WTC11 (cell line): ENCODE measurements around the gene STARD13. TPM values are rescaled to one million over a fixed set of nuclear protein-coding genes. Genes with fewer than 3 reads are reported as not detected.

Source experiments
- ATAC-seq: fragments of 200-7000 bp; cut with Tn5 transposase; 2 replicates; pipeline ENCODE4 v1.10.0; 2021; ENCODE audit warnings: mild to moderate bottlenecking, moderate library complexity
- CTCF ChIA-PET: fragments of 300-600 bp; sonication (Branson Sonifier 250); formaldehyde crosslinking; loops from one replicate; lab custom pipeline; 2021; ENCODE audit warnings: antibody characterized with exemption; lab: Charles Lee
- POLR2A ChIA-PET: fragments of 350-600 bp; sonication (Branson Sonifier 250); formaldehyde crosslinking; loops from one replicate; lab custom pipeline; 2021; ENCODE audit warnings: antibody characterized with exemption; lab: Charles Lee
- DNase-seq: peaks from one replicate; pipeline ENCODE4 v3.0.0; 2021; ENCODE audit warnings: low spot score
- H3K27ac Mint-ChIP-seq: 2 replicates; pipeline ENCODE4 v1.8.0; 2021; ENCODE audit warnings: mixed read lengths
- H3K27me3 Mint-ChIP-seq: 2 replicates; pipeline ENCODE4 v1.8.0; 2021; ENCODE audit warnings: low read depth, mild to moderate bottlenecking, moderate library complexity, mixed read lengths
- H3K36me3 Mint-ChIP-seq: 2 replicates; pipeline ENCODE4 v1.8.0; 2021; ENCODE audit warnings: mixed read lengths
- H3K4me1 Mint-ChIP-seq: 2 replicates; pipeline ENCODE4 v1.8.0; 2022; ENCODE audit warnings: mixed read lengths
- H3K4me3 Mint-ChIP-seq: 2 replicates; pipeline ENCODE4 v1.8.0; 2021; ENCODE audit warnings: mild to moderate bottlenecking, moderate library complexity, mixed read lengths
- H3K9me3 Mint-ChIP-seq: 2 replicates; pipeline ENCODE4 v1.8.0; 2021; ENCODE audit warnings: mixed read lengths
- EMX1 ChIP-seq: fragments of 250-450 bp; sonication (Bioruptor Pico); IDR thresholded peaks from 2 replicates; pipeline ENCODE4 v1.8.0; 2021; ENCODE audit warnings: mild to moderate bottlenecking
- ESRRA ChIP-seq: sonication (generic); formaldehyde crosslinking; IDR thresholded peaks from 2 replicates; pipeline ENCODE4 v1.8.1; 2022; ENCODE audit warnings: mild to moderate bottlenecking, missing genetic modification reagents, borderline replicate concordance
- HMGA2 ChIP-seq: fragments of 250-450 bp; sonication (Bioruptor Pico); IDR thresholded peaks from 2 replicates; pipeline ENCODE4 v1.4.0; 2021; ENCODE audit warnings: mild to moderate bottlenecking, moderate library complexity
- KAT7 ChIP-seq: sonication (generic); formaldehyde crosslinking; IDR thresholded peaks from 2 replicates; pipeline ENCODE4 v1.8.1; 2023; ENCODE audit warnings: missing genetic modification reagents, mild to moderate bottlenecking, borderline replicate concordance
- MXD4 ChIP-seq: fragments of 250-450 bp; sonication (Bioruptor Pico); IDR thresholded peaks from 2 replicates; pipeline ENCODE4 v1.8.0; 2021; ENCODE audit warnings: mild to moderate bottlenecking, moderate library complexity, borderline replicate concordance
- NFE2L1 ChIP-seq: sonication (generic); formaldehyde crosslinking; IDR thresholded peaks from 2 replicates; pipeline ENCODE4 v1.8.1; 2023; ENCODE audit warnings: missing genetic modification reagents
- NR1H2 ChIP-seq: sonication (generic); formaldehyde crosslinking; IDR thresholded peaks from 2 replicates; pipeline ENCODE4 v1.9.0; 2021; ENCODE audit warnings: mild to moderate bottlenecking, moderate library complexity, missing genetic modification reagents
- NR2C2 ChIP-seq: sonication (generic); formaldehyde crosslinking; IDR thresholded peaks from 2 replicates; pipeline ENCODE4 v1.8.0; 2022; ENCODE audit warnings: mild to moderate bottlenecking, missing genetic modification reagents
- OVOL2 ChIP-seq: fragments of 250-450 bp; sonication (Bioruptor Pico); IDR thresholded peaks from 2 replicates; pipeline ENCODE4 v1.9.0; 2021; ENCODE audit warnings: mild to moderate bottlenecking, borderline replicate concordance
- PRRX2 ChIP-seq: fragments of 250-450 bp; sonication (Bioruptor Pico); IDR thresholded peaks from 2 replicates; pipeline ENCODE4 v1.8.0; 2021; ENCODE audit warnings: mild to moderate bottlenecking
- SOX15 ChIP-seq: fragments of 250-450 bp; sonication (Bioruptor Pico); IDR thresholded peaks from 2 replicates; pipeline ENCODE4 v1.9.0; 2021; ENCODE audit warnings: mild to moderate bottlenecking
- TEAD4 ChIP-seq: sonication (generic); formaldehyde crosslinking; IDR thresholded peaks from 2 replicates; pipeline ENCODE4 v1.8.0; 2022; ENCODE audit warnings: mild to moderate bottlenecking, missing genetic modification reagents
- ZNF232 ChIP-seq: sonication (generic); formaldehyde crosslinking; IDR thresholded peaks from 2 replicates; pipeline ENCODE4 v1.8.0; 2022; ENCODE audit warnings: mild to moderate bottlenecking, missing genetic modification reagents
- ZNF423 ChIP-seq: fragments of 250-450 bp; sonication (Bioruptor Pico); IDR thresholded peaks from 2 replicates; pipeline ENCODE4 v2.1.2; 2022; ENCODE audit warnings: mild to moderate bottlenecking, moderate library complexity
- total RNA-seq: library from RNA; stranded (reverse); gene quantifications from 3 replicates; pipeline ENCODE4 v1.2.3, GENCODE V29; 2021
- TF ChIP-seq, protein P1 (sequence below): fragments of 200-600 bp; IDR thresholded peaks from 2 replicates; pipeline ENCODE4 v1.8.0; 2022; ENCODE audit warnings: antibody characterized with exemption
- TF ChIP-seq, protein P2 (sequence below): sonication (generic); formaldehyde crosslinking; IDR thresholded peaks from 2 replicates; pipeline ENCODE4 v1.8.0; 2022; ENCODE audit warnings: mild to moderate bottlenecking, missing genetic modification reagents
- TF ChIP-seq, protein P3 (sequence below): fragments of 250-450 bp; sonication (Bioruptor Pico); IDR thresholded peaks from 2 replicates; pipeline ENCODE4 v2.1.2; 2022; ENCODE audit warnings: mild to moderate bottlenecking, moderate library complexity
- TF ChIP-seq, protein P4 (sequence below): sonication (generic); formaldehyde crosslinking; IDR thresholded peaks from 2 replicates; pipeline ENCODE4 v1.8.0; 2022; ENCODE audit warnings: mild to moderate bottlenecking, missing genetic modification reagents
- TF ChIP-seq, protein P5 (sequence below): fragments of 250-450 bp; sonication (Bioruptor Pico); IDR thresholded peaks from 2 replicates; pipeline ENCODE4 v1.9.0; 2021; ENCODE audit warnings: moderate library complexity, mild to moderate bottlenecking, inconsistent platforms, borderline replicate concordance
- TF ChIP-seq, protein P6 (sequence below): fragments of 250-450 bp; sonication (Bioruptor Pico); IDR thresholded peaks from 2 replicates; pipeline ENCODE4 v1.9.0; 2021; ENCODE audit warnings: mild to moderate bottlenecking
- TF ChIP-seq, protein P7 (sequence below): sonication (generic); formaldehyde crosslinking; IDR thresholded peaks from 2 replicates; pipeline ENCODE4 v1.8.1; 2022; ENCODE audit warnings: mild to moderate bottlenecking, missing genetic modification reagents, moderate library complexity, borderline replicate concordance

STARD13 gene
- total RNA-seq, 1 experiment from 2014 or later = 4.4 TPM

DNA sequence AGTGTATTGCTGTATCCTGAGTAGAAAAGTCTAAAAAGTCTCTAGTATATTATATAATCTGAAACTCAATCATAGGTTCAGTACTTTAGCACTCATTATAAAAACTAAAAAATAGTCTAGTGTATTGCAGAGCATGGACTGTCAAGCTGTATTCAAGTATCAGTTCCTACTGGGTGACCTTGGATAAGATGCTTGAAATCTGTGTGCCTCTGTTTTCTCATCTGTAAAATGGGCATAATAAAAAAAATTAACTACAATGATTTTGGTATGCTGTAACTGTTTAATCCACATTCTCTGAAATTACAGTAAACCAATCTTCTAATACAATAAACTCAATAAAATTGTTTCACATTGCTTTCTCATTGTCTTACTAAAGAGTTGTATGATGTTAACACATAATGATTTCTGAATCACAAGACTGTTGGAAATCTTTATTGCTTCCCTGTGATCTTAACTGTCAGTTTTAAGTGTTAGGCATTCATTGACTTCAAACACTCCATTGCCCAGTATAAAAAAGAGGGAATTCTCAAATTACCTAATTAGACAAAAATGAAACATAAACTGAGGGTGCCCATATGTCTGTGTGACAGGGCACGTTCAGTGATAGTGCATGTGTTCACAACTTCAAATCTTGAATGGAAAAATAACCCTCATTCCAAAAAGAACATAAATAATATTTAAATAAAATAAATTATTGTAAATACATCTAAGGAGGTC is 2.2 kb downstream of the STARD13 start:
- CTCF ChIA-PET = no interaction called here
- Mint-ChIP-seq H3K27ac (no peak overlapping the region), H3K36me3 (no peaks in the 10 kb centered on the region), H3K4me3 (no peak overlapping the region), H3K4me1 (peaks cover 26% of the 10 kb centered on the region), H3K9me3 (no peaks in the 10 kb centered on the region), H3K27me3 (no peaks in the 10 kb centered on the region)
- no peak for DNase-seq
- no peak for ATAC-seq
- POLR2A ChIA-PET = no interaction called here
- TF ChIP-seq KAT7 (CRISPR knock-in tag) (no peak), NR2C2 (no peak), ZNF232 (CRISPR knock-in tag) (no peak), ESRRA (CRISPR knock-in tag) (no peak)
- TF ChIP-seq, protein P1, sequence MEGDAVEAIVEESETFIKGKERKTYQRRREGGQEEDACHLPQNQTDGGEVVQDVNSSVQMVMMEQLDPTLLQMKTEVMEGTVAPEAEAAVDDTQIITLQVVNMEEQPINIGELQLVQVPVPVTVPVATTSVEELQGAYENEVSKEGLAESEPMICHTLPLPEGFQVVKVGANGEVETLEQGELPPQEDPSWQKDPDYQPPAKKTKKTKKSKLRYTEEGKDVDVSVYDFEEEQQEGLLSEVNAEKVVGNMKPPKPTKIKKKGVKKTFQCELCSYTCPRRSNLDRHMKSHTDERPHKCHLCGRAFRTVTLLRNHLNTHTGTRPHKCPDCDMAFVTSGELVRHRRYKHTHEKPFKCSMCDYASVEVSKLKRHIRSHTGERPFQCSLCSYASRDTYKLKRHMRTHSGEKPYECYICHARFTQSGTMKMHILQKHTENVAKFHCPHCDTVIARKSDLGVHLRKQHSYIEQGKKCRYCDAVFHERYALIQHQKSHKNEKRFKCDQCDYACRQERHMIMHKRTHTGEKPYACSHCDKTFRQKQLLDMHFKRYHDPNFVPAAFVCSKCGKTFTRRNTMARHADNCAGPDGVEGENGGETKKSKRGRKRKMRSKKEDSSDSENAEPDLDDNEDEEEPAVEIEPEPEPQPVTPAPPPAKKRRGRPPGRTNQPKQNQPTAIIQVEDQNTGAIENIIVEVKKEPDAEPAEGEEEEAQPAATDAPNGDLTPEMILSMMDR = no peak
- TF ChIP-seq, protein P2, sequence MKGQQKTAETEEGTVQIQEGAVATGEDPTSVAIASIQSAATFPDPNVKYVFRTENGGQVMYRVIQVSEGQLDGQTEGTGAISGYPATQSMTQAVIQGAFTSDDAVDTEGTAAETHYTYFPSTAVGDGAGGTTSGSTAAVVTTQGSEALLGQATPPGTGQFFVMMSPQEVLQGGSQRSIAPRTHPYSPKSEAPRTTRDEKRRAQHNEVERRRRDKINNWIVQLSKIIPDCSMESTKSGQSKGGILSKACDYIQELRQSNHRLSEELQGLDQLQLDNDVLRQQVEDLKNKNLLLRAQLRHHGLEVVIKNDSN (CRISPR knock-in tag) = no peak

DNA sequence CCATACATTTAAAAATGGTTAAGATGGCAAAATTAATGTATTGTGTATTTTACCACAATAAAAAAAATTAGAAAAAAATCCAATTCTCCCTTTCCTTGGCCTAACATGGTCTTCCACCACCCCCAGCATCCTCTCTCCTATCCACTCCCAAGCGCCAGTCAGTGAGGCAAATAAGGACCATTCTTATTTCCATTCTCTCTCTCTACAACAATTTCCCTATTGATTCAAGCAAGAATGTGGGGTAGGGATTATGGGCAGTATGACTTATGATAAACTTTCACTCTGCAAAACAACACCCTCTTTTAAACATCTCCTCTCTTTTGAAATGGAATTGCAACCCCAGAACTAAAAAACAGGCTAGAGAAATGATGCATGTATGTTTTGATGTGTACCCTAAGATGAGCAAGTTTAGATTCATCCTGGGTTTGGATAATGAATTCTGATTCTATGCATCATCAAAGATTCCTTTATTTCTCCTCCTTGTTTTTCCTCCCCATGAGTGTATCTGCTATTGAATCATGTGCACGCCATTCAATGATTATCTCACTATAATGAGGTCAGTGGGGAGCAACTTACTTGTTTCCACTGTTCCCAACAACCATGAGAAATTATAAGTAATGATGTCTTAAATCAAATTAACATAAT is 3.5 kb downstream of the STARD13 start:
- ChIA-PET POLR2A (no interaction called here), CTCF (no interaction called here)
- H3K36me3 Mint-ChIP-seq = no peaks in the 10 kb centered on the region
- ATAC-seq = no peak
- TF ChIP-seq MXD4 (CRISPR knock-in tag) (no peak), TEAD4 (CRISPR knock-in tag) (no peak), SOX15 (CRISPR knock-in tag) (no peak), NR1H2 (CRISPR knock-in tag) (no peak), ZNF423 (CRISPR knock-in tag) (no peak), EMX1 (CRISPR knock-in tag) (no peak), NR2C2 (no peak), HMGA2 (CRISPR knock-in tag) (no peak), NFE2L1 (CRISPR knock-in tag) (no peak)
- TF ChIP-seq, protein P2 (CRISPR knock-in tag) = no peak
- TF ChIP-seq, protein P3, sequence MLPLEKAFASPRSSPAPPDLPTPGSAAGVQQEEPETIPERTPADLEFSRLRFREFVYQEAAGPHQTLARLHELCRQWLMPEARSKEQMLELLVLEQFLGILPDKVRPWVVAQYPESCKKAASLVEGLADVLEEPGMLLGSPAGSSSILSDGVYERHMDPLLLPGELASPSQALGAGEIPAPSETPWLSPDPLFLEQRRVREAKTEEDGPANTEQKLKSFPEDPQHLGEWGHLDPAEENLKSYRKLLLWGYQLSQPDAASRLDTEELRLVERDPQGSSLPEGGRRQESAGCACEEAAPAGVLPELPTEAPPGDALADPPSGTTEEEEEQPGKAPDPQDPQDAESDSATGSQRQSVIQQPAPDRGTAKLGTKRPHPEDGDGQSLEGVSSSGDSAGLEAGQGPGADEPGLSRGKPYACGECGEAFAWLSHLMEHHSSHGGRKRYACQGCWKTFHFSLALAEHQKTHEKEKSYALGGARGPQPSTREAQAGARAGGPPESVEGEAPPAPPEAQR (CRISPR knock-in tag) = no peak
- TF ChIP-seq, protein P4, sequence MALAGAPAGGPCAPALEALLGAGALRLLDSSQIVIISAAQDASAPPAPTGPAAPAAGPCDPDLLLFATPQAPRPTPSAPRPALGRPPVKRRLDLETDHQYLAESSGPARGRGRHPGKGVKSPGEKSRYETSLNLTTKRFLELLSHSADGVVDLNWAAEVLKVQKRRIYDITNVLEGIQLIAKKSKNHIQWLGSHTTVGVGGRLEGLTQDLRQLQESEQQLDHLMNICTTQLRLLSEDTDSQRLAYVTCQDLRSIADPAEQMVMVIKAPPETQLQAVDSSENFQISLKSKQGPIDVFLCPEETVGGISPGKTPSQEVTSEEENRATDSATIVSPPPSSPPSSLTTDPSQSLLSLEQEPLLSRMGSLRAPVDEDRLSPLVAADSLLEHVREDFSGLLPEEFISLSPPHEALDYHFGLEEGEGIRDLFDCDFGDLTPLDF (CRISPR knock-in tag) = no peak
- TF ChIP-seq, all 79 proteins: peak for 0
- H3K4me3 Mint-ChIP-seq = no peak overlapping the region
- H3K4me1 Mint-ChIP-seq = peaks cover 29% of the 10 kb centered on the region
- H3K27me3 Mint-ChIP-seq = no peaks in the 10 kb centered on the region
- 0 out of 2 replicates have a peak overlapping the region, but pooled peaks have one; percentile 54 for H3K27ac Mint-ChIP-seq
- H3K9me3 Mint-ChIP-seq = no peaks in the 10 kb centered on the region
- no peak for DNase-seq

DNA sequence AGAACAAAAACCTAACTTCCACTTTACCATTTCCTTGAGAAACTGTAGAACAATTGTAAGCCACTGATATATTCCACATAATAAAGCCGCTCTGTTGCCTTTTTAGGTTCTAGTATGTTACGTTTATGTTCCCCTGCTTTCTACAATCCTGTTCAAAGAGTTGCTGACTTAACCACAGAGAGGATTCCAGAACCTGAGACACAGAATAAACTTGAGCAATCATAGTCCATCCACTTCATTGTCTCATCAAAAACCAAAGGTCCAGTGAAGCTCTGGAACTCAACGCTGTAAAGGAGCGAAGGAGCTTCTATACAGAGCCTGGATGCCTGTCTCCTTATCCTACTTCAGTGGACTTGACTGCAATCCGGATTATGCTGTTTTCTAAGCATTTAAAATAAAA is 4.6 kb downstream of the STARD13 start:
- Mint-ChIP-seq H3K4me3 (no peak overlapping the region), H3K9me3 (no peaks in the 10 kb centered on the region), H3K36me3 (no peaks in the 10 kb centered on the region), H3K27me3 (no peaks in the 10 kb centered on the region), H3K4me1 (peaks cover 32% of the 10 kb centered on the region), H3K27ac (no peak overlapping the region)
- ATAC-seq = no peak
- ChIA-PET POLR2A (no interaction called here), CTCF (no interaction called here)
- no peak for DNase-seq
- TF ChIP-seq TEAD4 (CRISPR knock-in tag) (no peak), OVOL2 (no peak), HMGA2 (CRISPR knock-in tag) (no peak), PRRX2 (CRISPR knock-in tag) (no peak)
- TF ChIP-seq, protein P5, sequence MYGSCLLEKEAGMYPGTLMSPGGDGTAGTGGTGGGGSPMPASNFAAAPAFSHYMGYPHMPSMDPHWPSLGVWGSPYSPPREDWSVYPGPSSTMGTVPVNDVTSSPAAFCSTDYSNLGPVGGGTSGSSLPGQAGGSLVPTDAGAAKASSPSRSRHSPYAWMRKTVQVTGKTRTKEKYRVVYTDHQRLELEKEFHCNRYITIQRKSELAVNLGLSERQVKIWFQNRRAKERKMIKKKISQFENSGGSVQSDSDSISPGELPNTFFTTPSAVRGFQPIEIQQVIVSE (CRISPR knock-in tag) = no peak
- TF ChIP-seq, protein P6, sequence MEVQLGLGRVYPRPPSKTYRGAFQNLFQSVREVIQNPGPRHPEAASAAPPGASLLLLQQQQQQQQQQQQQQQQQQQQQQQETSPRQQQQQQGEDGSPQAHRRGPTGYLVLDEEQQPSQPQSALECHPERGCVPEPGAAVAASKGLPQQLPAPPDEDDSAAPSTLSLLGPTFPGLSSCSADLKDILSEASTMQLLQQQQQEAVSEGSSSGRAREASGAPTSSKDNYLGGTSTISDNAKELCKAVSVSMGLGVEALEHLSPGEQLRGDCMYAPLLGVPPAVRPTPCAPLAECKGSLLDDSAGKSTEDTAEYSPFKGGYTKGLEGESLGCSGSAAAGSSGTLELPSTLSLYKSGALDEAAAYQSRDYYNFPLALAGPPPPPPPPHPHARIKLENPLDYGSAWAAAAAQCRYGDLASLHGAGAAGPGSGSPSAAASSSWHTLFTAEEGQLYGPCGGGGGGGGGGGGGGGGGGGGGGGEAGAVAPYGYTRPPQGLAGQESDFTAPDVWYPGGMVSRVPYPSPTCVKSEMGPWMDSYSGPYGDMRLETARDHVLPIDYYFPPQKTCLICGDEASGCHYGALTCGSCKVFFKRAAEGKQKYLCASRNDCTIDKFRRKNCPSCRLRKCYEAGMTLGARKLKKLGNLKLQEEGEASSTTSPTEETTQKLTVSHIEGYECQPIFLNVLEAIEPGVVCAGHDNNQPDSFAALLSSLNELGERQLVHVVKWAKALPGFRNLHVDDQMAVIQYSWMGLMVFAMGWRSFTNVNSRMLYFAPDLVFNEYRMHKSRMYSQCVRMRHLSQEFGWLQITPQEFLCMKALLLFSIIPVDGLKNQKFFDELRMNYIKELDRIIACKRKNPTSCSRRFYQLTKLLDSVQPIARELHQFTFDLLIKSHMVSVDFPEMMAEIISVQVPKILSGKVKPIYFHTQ (CRISPR knock-in tag) = no peak
- TF ChIP-seq, protein P7, sequence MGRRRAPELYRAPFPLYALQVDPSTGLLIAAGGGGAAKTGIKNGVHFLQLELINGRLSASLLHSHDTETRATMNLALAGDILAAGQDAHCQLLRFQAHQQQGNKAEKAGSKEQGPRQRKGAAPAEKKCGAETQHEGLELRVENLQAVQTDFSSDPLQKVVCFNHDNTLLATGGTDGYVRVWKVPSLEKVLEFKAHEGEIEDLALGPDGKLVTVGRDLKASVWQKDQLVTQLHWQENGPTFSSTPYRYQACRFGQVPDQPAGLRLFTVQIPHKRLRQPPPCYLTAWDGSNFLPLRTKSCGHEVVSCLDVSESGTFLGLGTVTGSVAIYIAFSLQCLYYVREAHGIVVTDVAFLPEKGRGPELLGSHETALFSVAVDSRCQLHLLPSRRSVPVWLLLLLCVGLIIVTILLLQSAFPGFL (CRISPR knock-in tag) = no peak
